Myocyte (in vitro differentiated cells): ENCODE results near the gene PPP6R2. TPM values are rescaled to one million over a fixed set of nuclear protein-coding genes. Genes with fewer than 3 reads are reported as not detected.
"Not testable (repeated sequence)": the region's sequence is repeated elsewhere in the genome, so short reads cannot be mapped to it uniquely, and the experiment has no call there.

Experiments
- DNase-seq: peaks from one replicate; pipeline ENCODE4 v3.0.0-alpha.2; 2012; ENCODE audit warnings: low read depth
- total RNA-seq: library from RNA; depleted of rRNA; stranded (reverse); fragments of >200 nt; gene quantifications from 2 replicates; pipeline ENCODE4 v1.2.3, GENCODE V29; 2014

Gene PPP6R2
- total RNA-seq, 1 donor from 2014 or later, result 65.8 TPM

GRCh38 chr22:50397371-50398060 is 54.4 kb downstream of the PPP6R2 start:
- not testable (repeated sequence) for DNase-seq

- no peak for DNase-seq
Measured at GRCh38 chr22:50398831-50399648, 55.9 kb downstream of the PPP6R2 start.

GRCh38 chr22:50399751-50400331 is 56.7 kb downstream of the PPP6R2 start:
- peak; percentile 12 for DNase-seq

GRCh38 chr22:50400406-50400805 is 57.3 kb downstream of the PPP6R2 start:
- no peak for DNase-seq

- no peak for DNase-seq
Measured at GRCh38 chr22:50400931-50401330, 57.8 kb downstream of the PPP6R2 start.

GRCh38 chr22:50401907-50402306 is 58.8 kb downstream of the PPP6R2 start:
- no peak for DNase-seq

- DNase-seq, result no peak
Measured at GRCh38 chr22:50403701-50404101, 60.6 kb downstream of the PPP6R2 start.

GRCh38 chr22:50406416-50407170 is 63.5 kb downstream of the PPP6R2 start:
- no peak for DNase-seq

GRCh38 chr22:50408311-50408710 is 65.2 kb downstream of the PPP6R2 start:
- no peak for DNase-seq

- not testable (repeated sequence) for DNase-seq
Measured at GRCh38 chr22:50408954-50409353, 65.8 kb downstream of the PPP6R2 start.

- no peak for DNase-seq
Measured at GRCh38 chr22:50414476-50415248, 71.5 kb downstream of the PPP6R2 start.

- DNase-seq, result no peak
Measured at GRCh38 chr22:50415426-50415825, 72.3 kb downstream of the PPP6R2 start.

GRCh38 chr22:50416996-50417395 is 73.9 kb downstream of the PPP6R2 start:
- DNase-seq, result no peak

- DNase-seq, result no peak
Measured at GRCh38 chr22:50417411-50418210, 74.5 kb downstream of the PPP6R2 start.

GRCh38 chr22:50418624-50419023 is 75.5 kb downstream of the PPP6R2 start:
- DNase-seq, result no peak

GRCh38 chr22:50419116-50419515 is 76.0 kb downstream of the PPP6R2 start:
- DNase-seq, result no peak

GRCh38 chr22:50420015-50420414 is 76.9 kb downstream of the PPP6R2 start:
- no peak for DNase-seq

GRCh38 chr22:50420581-50420980 is 77.5 kb downstream of the PPP6R2 start:
- DNase-seq, result no peak

GRCh38 chr22:50422046-50422445 is 78.9 kb downstream of the PPP6R2 start:
- no peak for DNase-seq
